ENCODE results near the gene GMDS. TPM values are rescaled to one million over a fixed set of nuclear protein-coding genes. Genes with fewer than 3 reads are reported as not detected.

The GMDS gene
- polyA plus RNA-seq, 1 of the 3 experiments (the other 2 are of a cell fraction), result 12.3 TPM

DNA sequence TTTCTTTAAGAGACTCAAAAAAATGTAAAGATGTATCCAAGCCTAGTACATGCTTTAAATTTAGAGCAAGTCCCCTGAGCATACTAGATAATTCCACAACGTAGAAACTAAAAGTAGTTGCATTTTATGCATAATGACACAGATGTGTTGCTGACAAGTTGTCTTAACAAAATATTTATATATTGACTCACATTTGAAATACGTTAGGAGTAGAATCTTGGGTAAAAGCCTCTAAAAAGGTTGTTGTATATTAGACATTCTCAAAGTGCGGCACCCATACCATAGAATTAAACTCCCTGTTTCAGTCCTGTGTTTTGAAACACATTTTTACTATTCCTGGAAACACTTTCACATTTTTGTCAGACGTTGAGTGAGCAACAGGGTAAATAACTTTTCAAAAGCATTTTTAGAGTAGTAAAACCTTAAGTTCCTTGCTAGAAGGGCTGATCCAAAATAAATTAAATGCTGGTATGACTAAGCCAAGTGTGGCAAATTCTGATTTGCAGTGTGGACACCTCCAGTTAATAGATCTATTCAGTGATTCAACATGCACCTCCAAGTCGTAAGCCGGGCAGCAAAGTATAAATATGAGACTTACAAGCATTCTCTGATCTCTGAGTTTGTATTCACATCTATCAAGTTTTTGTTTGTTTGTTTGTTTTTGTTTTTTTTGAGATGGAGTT is 97.5 kb downstream of the GMDS start:
- Histone ChIP-seq H3K4me2 (no peak overlapping the region), H3K79me2 (ENCODE audit: insufficient read depth) (no peaks in the 10 kb centered on the region), H3K27ac (ENCODE audit: low read depth in 2 of 2, low read length in 1 of 2) (no peak overlapping the region), H3K9ac (no peak overlapping the region), H3K4me1 (ENCODE audit: control insufficient read depth in 1 of 2, insufficient read depth in 2 of 2, low read depth in 1 of 2, low read length in 1 of 2) (no peaks in the 10 kb centered on the region), H3K9me3 (no peaks in the 10 kb centered on the region), H3K36me3 (replicated peaks in 1 of 2; ENCODE audit: control insufficient read depth in 1 of 2, insufficient read depth in 2 of 2, low read length in 1 of 2) (no peaks in the 10 kb centered on the region), H4K20me1 (ENCODE audit: insufficient read depth) (no peaks in the 10 kb centered on the region), H3K9me2 (no peaks in the 10 kb centered on the region), H3F3A (replicated peaks; ENCODE audit: insufficient read depth) (no peaks in the 10 kb centered on the region), H3K27me3 (ENCODE audit: insufficient read depth) (no peaks in the 10 kb centered on the region), H2AFZ (ENCODE audit: low read depth) (no peak overlapping the region), H3K4me3 (ENCODE audit: low read depth in 2 of 2, low read length in 1 of 2) (no peak overlapping the region)
- ChIA-PET POLR2A (no interaction called here), CTCF (no interaction called here)
- WGBS (ENCODE audit: low lambda C conversion rate), result 85% methylated on average over 6 of the region's 6 CpGs
- TF ChIP-seq, protein P1, sequence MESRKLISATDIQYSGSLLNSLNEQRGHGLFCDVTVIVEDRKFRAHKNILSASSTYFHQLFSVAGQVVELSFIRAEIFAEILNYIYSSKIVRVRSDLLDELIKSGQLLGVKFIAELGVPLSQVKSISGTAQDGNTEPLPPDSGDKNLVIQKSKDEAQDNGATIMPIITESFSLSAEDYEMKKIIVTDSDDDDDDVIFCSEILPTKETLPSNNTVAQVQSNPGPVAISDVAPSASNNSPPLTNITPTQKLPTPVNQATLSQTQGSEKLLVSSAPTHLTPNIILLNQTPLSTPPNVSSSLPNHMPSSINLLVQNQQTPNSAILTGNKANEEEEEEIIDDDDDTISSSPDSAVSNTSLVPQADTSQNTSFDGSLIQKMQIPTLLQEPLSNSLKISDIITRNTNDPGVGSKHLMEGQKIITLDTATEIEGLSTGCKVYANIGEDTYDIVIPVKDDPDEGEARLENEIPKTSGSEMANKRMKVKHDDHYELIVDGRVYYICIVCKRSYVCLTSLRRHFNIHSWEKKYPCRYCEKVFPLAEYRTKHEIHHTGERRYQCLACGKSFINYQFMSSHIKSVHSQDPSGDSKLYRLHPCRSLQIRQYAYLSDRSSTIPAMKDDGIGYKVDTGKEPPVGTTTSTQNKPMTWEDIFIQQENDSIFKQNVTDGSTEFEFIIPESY (IDR thresholded peaks at IDR 0.05; ENCODE audit: borderline replicate concordance, low read depth), result no peak
- TF ChIP-seq SMC3 (IDR thresholded peaks at IDR 0.05; ENCODE audit: low read depth, low read length) (no peak), NRF1 (IDR thresholded peaks at IDR 0.05; ENCODE audit: low read depth, low read length) (no peak), FOXM1 (IDR thresholded peaks at IDR 0.05; ENCODE audit: low read depth) (no peak), CHD2 (IDR thresholded peaks at IDR 0.05; ENCODE audit: low read length, partially characterized antibody) (no peak), GATA2 (CRISPR knock-in tag; IDR thresholded peaks at IDR 0.05) (no peak), JUND (IDR thresholded peaks at IDR 0.05) (no peak)
- TF ChIP-seq, protein P2, sequence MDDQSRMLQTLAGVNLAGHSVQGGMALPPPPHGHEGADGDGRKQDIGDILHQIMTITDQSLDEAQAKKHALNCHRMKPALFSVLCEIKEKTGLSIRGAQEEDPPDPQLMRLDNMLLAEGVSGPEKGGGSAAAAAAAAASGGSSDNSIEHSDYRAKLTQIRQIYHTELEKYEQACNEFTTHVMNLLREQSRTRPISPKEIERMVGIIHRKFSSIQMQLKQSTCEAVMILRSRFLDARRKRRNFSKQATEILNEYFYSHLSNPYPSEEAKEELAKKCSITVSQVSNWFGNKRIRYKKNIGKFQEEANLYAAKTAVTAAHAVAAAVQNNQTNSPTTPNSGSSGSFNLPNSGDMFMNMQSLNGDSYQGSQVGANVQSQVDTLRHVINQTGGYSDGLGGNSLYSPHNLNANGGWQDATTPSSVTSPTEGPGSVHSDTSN (IDR thresholded peaks at IDR 0.05), result no peak
- TF ChIP-seq, protein P3, sequence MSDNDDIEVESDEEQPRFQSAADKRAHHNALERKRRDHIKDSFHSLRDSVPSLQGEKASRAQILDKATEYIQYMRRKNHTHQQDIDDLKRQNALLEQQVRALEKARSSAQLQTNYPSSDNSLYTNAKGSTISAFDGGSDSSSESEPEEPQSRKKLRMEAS (IDR thresholded peaks at IDR 0.05; ENCODE audit: low read depth), result no peak
- TF ChIP-seq, protein P4, sequence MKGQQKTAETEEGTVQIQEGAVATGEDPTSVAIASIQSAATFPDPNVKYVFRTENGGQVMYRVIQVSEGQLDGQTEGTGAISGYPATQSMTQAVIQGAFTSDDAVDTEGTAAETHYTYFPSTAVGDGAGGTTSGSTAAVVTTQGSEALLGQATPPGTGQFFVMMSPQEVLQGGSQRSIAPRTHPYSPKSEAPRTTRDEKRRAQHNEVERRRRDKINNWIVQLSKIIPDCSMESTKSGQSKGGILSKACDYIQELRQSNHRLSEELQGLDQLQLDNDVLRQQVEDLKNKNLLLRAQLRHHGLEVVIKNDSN (IDR thresholded peaks at IDR 0.05; ENCODE audit: borderline replicate concordance, low read depth), result no peak
- DNase-seq, result no peak

DNA sequence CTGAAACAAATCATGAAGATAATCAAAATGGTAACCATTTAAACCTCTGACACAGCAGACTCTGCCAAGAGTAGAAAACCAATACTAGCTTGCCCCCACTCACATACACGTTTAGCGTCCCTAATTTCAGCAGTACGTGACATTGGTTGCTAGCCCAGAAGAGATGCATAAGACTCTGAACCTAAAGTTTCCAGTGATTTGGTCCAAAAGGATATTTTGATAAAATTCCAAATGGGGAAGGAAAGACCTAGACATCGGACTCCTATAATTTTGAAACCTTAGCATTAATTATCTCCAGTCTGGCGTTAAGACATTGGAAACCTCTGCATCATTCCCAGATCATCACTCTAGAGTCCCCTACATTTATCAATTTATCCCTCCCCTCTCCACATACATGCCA is 98.1 kb downstream of the GMDS start:
- Histone ChIP-seq H3K27me3 (ENCODE audit: insufficient read depth) (no peaks in the 10 kb centered on the region), H3K36me3 (replicated peaks in 1 of 2; ENCODE audit: control insufficient read depth in 1 of 2, insufficient read depth in 2 of 2, low read length in 1 of 2) (no peaks in the 10 kb centered on the region), H2AFZ (ENCODE audit: low read depth) (no peak overlapping the region), H3K9me2 (no peaks in the 10 kb centered on the region), H3F3A (replicated peaks; ENCODE audit: insufficient read depth) (no peaks in the 10 kb centered on the region), H3K9ac (no peak overlapping the region), H3K4me3 (ENCODE audit: low read depth in 2 of 2, low read length in 1 of 2) (no peak overlapping the region), H3K79me2 (ENCODE audit: insufficient read depth) (no peaks in the 10 kb centered on the region), H3K4me1 (ENCODE audit: control insufficient read depth in 1 of 2, insufficient read depth in 2 of 2, low read depth in 1 of 2, low read length in 1 of 2) (no peaks in the 10 kb centered on the region), H3K9me3 (no peaks in the 10 kb centered on the region), H3K4me2 (no peak overlapping the region), H3K27ac (ENCODE audit: low read depth in 2 of 2, low read length in 1 of 2) (no peak overlapping the region), H4K20me1 (ENCODE audit: insufficient read depth) (no peaks in the 10 kb centered on the region)
- no peak for TF ChIP-seq TCF12 (IDR thresholded peaks at IDR 0.05)
- no peak for TF ChIP-seq NRF1 (IDR thresholded peaks at IDR 0.05; ENCODE audit: low read depth, low read length)
- TF ChIP-seq, protein P4 (IDR thresholded peaks at IDR 0.05; ENCODE audit: borderline replicate concordance, low read depth), result no peak
- TF ChIP-seq TAF1 (IDR thresholded peaks at IDR 0.05; ENCODE audit: borderline replicate concordance, low read depth, low read length), result no peak
- no peak for TF ChIP-seq RXRA (IDR thresholded peaks at IDR 0.05; ENCODE audit: borderline replicate concordance, low read depth)
- TF ChIP-seq, protein P2 (IDR thresholded peaks at IDR 0.05), result no peak
- TF ChIP-seq, protein P5, sequence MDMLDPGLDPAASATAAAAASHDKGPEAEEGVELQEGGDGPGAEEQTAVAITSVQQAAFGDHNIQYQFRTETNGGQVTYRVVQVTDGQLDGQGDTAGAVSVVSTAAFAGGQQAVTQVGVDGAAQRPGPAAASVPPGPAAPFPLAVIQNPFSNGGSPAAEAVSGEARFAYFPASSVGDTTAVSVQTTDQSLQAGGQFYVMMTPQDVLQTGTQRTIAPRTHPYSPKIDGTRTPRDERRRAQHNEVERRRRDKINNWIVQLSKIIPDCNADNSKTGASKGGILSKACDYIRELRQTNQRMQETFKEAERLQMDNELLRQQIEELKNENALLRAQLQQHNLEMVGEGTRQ (IDR thresholded peaks at IDR 0.05; ENCODE audit: borderline replicate concordance, low read depth, low read length), result no peak
- no peak for TF ChIP-seq GATA2 (CRISPR knock-in tag; IDR thresholded peaks at IDR 0.05)
- TF ChIP-seq, protein P6, sequence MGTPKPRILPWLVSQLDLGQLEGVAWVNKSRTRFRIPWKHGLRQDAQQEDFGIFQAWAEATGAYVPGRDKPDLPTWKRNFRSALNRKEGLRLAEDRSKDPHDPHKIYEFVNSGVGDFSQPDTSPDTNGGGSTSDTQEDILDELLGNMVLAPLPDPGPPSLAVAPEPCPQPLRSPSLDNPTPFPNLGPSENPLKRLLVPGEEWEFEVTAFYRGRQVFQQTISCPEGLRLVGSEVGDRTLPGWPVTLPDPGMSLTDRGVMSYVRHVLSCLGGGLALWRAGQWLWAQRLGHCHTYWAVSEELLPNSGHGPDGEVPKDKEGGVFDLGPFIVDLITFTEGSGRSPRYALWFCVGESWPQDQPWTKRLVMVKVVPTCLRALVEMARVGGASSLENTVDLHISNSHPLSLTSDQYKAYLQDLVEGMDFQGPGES (IDR thresholded peaks at IDR 0.05; ENCODE audit: low read depth, low read length), result no peak
- TF ChIP-seq YY1 (IDR thresholded peaks at IDR 0.05; ENCODE audit: low read depth), result no peak
- no peak for TF ChIP-seq TEAD4 (IDR thresholded peaks at IDR 0.05; ENCODE audit: borderline replicate concordance, insufficient read depth)
- 96% methylated on average over 5 of the region's 5 CpGs for WGBS (ENCODE audit: low lambda C conversion rate)
- CTCF ChIA-PET, result no interaction called here
- DNase-seq, result no peak
- POLR2A ChIA-PET, result no interaction called here

All from SK-N-SH (cell line).